GM12865 (cell line): ENCODE data around the gene NDUFB10.
A peak's percentile ranks its signal among the peaks of the same experiment; 100 is the strongest.

Source experiments
- DNase-seq: peaks from one replicate; pipeline ENCODE4 v3.0.0; 2010; ENCODE audit warnings: low read depth
- H3K4me3 ChIP-seq: 2 replicates; pipeline ENCODE4 v1.5.1; 2011; ENCODE audit warnings: mild to moderate bottlenecking, low read depth, low read length, control low read depth
- TF ChIP-seq, protein P1 (sequence below): IDR thresholded peaks from 2 replicates; pipeline ENCODE4 v1.5.1; 2011; ENCODE audit warnings: low read length, control low read depth, low read depth, inconsistent platforms; ENCODE audit not compliant: insufficient read depth; ENCODE audit errors: missing control alignments

The NDUFB10 gene

DNA sequence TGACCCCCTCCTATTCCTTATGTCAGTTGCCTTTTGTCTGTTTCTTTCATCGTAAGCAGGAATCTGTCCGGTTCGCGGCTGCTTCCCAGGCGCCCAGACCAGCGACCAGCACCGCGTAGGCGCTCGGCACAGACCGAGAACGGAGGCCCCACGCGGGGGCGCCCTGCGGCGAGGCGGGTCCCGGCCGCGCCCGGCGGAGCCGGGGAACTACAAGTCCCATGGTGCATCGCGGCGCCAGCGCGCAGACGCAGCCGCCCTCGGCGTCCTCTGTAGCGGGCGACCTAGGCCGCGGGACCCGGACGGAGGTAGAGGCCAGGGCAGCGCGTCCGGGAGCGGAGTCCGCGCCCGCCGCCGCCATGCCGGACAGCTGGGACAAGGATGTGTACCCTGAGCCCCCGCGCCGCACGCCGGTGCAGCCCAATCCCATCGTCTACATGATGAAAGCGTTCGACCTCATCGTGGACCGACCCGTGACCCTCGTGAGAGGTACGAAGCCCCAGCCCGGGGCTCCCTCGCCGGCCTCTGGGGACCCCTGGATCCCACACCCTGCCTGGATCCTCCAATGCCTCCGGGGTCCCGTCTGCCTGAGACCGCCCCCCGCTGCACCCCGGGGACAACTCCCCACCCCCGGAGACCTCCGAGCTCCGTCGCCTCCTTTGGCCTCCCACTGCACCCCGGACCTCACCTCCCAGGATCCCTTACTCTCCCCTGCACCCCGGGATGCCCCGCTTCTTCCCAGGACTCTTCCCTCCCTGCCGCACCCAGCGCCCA, at the start of gene NDUFB10:
Gene NDUFB10 (plus strand): TSS at position 270 of the 771 bp plus-strand sequence. CDS start 87 bp downstream, at position 357.
- peak; percentile 96 for DNase-seq
- H3K4me3 ChIP-seq: peak within 1 kb of the TSS; percentile 90
- TF ChIP-seq, protein P1, sequence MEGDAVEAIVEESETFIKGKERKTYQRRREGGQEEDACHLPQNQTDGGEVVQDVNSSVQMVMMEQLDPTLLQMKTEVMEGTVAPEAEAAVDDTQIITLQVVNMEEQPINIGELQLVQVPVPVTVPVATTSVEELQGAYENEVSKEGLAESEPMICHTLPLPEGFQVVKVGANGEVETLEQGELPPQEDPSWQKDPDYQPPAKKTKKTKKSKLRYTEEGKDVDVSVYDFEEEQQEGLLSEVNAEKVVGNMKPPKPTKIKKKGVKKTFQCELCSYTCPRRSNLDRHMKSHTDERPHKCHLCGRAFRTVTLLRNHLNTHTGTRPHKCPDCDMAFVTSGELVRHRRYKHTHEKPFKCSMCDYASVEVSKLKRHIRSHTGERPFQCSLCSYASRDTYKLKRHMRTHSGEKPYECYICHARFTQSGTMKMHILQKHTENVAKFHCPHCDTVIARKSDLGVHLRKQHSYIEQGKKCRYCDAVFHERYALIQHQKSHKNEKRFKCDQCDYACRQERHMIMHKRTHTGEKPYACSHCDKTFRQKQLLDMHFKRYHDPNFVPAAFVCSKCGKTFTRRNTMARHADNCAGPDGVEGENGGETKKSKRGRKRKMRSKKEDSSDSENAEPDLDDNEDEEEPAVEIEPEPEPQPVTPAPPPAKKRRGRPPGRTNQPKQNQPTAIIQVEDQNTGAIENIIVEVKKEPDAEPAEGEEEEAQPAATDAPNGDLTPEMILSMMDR: peak; percentile 72

DNA sequence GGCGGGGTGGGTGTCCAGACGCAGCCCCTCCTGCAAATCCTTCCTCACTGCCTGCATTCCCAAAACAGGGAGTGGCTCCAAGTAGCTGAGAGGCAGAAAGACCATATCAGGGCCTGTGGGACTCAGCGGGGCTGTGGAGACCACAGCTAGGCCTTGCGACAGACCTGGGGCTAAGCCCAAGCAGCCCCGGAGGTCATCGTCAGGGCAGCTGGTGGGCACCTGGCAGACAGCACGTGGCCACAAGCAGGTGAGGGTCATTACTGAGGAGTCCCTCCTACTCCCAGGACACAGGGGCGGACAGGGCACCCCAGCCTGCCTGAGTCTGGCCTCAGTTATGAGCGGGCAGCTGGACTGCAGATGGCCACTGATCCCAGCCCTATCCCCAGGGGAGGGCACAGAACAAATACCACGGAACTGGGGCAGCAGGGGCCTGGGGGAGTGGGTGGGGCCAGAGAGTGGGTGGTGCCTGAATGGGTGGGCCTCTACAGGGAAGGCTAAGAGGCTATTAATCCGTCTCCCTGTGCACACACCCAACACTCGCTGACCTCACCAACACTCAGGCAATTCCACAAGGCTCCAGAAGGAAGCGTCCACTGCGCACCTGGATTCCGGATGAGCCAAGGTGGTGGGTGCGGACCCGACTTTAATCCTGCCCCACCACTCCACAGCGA, 49.6 kb upstream of the NDUFB10 start:
- TF ChIP-seq, protein P1: no peak
- no peak for DNase-seq
- no peak overlapping the region for H3K4me3 ChIP-seq

DNA sequence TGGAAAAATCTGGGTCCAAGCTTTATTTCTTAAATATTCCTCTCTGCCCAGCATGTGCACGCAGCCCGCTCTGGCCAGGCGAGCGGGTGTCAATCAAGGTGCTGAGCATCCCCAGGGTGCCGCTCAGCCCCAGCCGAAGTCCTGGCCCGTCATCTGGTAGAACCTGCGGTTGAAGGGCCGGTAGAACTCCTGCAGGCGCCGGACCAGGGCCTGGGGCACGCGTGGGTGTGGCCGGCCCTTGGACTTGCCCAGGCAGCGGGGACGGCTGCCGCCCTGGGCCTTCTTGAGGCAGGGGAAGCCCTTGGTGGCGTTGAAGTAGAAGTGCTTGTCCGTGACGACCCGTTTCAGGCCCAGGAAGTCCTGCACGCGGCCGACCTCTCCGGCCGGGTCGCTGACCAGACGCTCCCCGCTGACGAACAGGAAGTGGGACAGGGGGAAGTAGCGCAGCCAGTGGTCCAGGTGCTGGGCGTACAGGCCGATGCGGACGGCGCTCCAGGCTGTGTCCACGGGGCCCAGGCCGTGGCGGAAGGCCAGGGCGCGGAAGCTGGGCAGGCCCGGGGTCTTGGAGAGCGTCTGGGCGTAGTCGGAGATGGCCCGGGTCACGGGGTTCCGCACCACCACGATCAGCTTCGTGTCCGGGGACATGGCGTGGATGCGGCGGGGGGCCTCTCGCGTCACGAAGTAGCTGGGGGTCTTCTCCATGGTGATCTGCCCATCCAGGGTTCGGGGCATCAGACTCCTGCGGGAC, 47.7 kb upstream of the NDUFB10 start:
- TF ChIP-seq, protein P1: no peak
- no peak overlapping the region for H3K4me3 ChIP-seq
- DNase-seq: no peak

DNA sequence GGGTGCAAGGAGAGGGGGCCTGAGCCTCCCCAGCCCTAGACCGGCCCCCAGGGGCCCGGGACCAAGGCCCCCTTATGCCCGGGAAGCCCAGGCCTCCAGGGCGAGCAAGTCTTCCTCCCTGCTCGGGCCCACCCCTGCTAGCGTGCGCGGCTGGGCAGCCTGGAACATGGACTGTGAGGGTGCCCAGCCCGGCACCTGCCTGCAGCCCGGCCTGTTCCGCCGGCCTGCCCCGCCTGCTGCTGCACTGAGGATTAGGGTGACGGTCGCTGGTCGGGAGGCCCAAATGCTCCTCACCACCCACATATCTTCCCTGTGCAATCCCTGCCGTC, 47.2 kb upstream of the NDUFB10 start:
- TF ChIP-seq, protein P1: no peak
- no peak for DNase-seq
- no peak overlapping the region for H3K4me3 ChIP-seq

DNA sequence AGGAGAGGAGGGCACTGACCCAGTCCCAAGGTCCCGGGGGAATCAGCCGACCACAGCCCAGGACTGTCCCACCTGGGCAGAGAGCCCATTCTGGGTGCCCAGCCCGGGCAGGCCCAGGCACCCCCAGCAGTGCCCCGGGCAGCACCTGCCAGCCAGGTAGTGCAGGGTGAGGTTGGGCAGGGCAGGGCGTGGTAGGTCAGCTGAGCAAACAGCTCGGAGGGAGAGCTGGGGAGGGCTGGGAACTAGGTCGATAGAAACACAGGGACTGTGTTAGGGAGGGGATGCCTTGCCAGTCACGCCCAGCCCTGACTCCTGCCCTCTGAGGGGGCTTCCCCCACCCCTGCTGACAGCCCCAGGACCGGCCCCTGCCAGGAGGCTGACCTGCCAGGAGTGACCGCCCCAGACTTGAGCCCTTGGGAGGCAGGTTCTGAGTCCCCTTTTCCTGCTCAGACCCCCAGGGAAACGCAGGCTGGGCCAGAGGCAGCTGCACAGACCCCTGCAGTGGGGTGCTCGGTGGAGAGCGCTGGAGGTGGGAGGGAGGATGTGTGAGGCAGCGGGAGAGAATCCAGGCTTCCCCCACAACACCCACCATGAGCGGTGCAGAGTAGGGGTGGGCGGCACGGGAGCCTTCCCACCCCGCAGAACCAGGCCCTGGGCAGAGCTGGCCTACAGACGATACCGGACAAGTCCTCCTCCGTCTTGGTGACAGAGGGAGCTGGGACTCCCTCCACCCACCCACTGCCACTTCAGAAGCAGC, 45.8 kb upstream of the NDUFB10 start:
- H3K4me3 ChIP-seq: no peak overlapping the region
- no peak for DNase-seq
- TF ChIP-seq, protein P1: no peak

DNA sequence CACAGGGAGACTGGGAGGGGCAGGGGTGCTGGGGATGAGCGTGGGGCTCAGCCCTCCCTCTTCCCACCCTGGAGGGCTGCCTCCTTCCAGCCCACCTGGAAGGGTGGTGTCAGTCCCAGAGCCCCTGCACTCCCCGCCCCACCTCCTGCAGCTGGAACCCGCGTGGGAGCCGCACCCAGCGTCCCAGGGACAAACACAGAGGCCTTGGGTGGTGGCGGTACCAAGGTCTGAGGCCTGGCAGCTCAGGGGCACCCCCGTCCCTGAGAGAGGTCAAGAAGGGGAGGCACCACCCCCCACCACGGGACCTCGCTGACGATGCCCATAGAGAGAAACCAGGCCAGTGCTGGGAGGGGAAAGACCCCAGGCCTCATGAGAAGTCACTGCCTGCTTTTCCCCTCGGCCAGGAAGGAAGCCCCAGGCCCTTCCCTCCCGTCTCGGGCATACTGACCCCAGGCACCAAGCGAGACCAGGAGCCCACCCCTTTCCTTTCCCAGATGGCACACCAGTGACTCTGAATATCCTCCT, 45.2 kb upstream of the NDUFB10 start:
- no peak overlapping the region for H3K4me3 ChIP-seq
- DNase-seq: no peak
- TF ChIP-seq, protein P1: no peak
